SK-N-SH (cell line): Measurements from ENCODE around the gene COX10.

Experiments used
- CHD2 ChIP-seq: fragments of 150-350 bp; IDR thresholded peaks from 2 replicates; pipeline ENCODE4 v1.6.1; 2018; ENCODE audit warnings: low read length; ENCODE audit not compliant: partially characterized antibody
- FOSL2 ChIP-seq: IDR thresholded peaks from 2 replicates; pipeline ENCODE4 v1.4.0; 2012; ENCODE audit warnings: low read depth, mild to moderate bottlenecking, moderate library complexity, borderline replicate concordance
- MEF2A ChIP-seq: IDR thresholded peaks from 2 replicates; pipeline ENCODE4 v1.4.0; 2012; ENCODE audit warnings: low read depth, borderline replicate concordance
- RAD21 ChIP-seq: IDR thresholded peaks from 2 replicates; pipeline ENCODE4 v1.6.1; 2012; ENCODE audit warnings: mild to moderate bottlenecking, low read length
- RFX5 ChIP-seq: IDR thresholded peaks from 2 replicates; pipeline ENCODE4 v1.6.1; 2012; ENCODE audit warnings: mild to moderate bottlenecking, improper control_type of control experiment, low read length
- RXRA ChIP-seq: IDR thresholded peaks from 2 replicates; pipeline ENCODE4 v1.4.0; 2012; ENCODE audit warnings: low read depth, mild to moderate bottlenecking, borderline replicate concordance
- SIN3A ChIP-seq: IDR thresholded peaks from 2 replicates; pipeline ENCODE4 v1.6.1; 2012; ENCODE audit warnings: low read depth, mild to moderate bottlenecking, low read length, moderate library complexity, borderline replicate concordance
- SMC3 ChIP-seq: IDR thresholded peaks from 2 replicates; pipeline ENCODE4 v1.6.1; 2012; ENCODE audit warnings: low read depth, low read length, improper control_type of control experiment
- TEAD4 ChIP-seq: IDR thresholded peaks from 2 replicates; pipeline ENCODE4 v1.4.0; 2012; ENCODE audit warnings: mild to moderate bottlenecking, borderline replicate concordance; ENCODE audit not compliant: insufficient read depth
- YY1 ChIP-seq: IDR thresholded peaks from 2 replicates; pipeline ENCODE4 v1.4.0; 2012; ENCODE audit warnings: low read depth, mild to moderate bottlenecking
- TF ChIP-seq, protein P1 (sequence below): fragments of 200-600 bp; sonication (generic); IDR thresholded peaks from 2 replicates; pipeline ENCODE4 v1.6.1; 2017; ENCODE audit warnings: antibody characterized with exemption, mild to moderate bottlenecking, moderate library complexity
- TF ChIP-seq, protein P2 (sequence below): IDR thresholded peaks from 2 replicates; pipeline ENCODE4 v1.6.1; 2012; ENCODE audit warnings: mild to moderate bottlenecking, low read depth, low read length, moderate library complexity
- TF ChIP-seq, protein P3 (sequence below): IDR thresholded peaks from 2 replicates; pipeline ENCODE4 v1.4.0; 2012; ENCODE audit warnings: low read depth, borderline replicate concordance

DNA sequence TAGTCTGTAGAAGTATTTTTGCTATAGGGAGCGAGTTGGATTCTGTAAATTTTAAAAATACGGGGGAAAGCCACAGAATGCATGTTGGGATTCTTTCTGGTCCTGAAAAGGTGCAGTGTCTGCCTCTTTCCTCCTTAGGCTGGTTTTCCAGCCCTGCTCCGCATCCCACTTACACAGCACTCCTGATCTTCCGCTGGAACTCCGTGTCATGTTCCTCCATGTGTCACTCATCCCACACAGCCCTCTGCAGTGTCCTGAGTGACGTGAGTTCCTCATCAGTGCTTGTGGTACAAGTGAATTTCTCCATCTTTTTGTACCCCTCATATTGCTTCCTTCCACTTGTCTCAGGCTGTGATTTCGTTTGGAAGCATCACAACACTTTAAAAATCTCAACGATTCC, 34.5 kb downstream of the COX10 start:
- TF ChIP-seq, protein P1, sequence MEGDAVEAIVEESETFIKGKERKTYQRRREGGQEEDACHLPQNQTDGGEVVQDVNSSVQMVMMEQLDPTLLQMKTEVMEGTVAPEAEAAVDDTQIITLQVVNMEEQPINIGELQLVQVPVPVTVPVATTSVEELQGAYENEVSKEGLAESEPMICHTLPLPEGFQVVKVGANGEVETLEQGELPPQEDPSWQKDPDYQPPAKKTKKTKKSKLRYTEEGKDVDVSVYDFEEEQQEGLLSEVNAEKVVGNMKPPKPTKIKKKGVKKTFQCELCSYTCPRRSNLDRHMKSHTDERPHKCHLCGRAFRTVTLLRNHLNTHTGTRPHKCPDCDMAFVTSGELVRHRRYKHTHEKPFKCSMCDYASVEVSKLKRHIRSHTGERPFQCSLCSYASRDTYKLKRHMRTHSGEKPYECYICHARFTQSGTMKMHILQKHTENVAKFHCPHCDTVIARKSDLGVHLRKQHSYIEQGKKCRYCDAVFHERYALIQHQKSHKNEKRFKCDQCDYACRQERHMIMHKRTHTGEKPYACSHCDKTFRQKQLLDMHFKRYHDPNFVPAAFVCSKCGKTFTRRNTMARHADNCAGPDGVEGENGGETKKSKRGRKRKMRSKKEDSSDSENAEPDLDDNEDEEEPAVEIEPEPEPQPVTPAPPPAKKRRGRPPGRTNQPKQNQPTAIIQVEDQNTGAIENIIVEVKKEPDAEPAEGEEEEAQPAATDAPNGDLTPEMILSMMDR, result no peak
- TF ChIP-seq SMC3, result no peak
- no peak for TF ChIP-seq RXRA
- TF ChIP-seq, protein P2, sequence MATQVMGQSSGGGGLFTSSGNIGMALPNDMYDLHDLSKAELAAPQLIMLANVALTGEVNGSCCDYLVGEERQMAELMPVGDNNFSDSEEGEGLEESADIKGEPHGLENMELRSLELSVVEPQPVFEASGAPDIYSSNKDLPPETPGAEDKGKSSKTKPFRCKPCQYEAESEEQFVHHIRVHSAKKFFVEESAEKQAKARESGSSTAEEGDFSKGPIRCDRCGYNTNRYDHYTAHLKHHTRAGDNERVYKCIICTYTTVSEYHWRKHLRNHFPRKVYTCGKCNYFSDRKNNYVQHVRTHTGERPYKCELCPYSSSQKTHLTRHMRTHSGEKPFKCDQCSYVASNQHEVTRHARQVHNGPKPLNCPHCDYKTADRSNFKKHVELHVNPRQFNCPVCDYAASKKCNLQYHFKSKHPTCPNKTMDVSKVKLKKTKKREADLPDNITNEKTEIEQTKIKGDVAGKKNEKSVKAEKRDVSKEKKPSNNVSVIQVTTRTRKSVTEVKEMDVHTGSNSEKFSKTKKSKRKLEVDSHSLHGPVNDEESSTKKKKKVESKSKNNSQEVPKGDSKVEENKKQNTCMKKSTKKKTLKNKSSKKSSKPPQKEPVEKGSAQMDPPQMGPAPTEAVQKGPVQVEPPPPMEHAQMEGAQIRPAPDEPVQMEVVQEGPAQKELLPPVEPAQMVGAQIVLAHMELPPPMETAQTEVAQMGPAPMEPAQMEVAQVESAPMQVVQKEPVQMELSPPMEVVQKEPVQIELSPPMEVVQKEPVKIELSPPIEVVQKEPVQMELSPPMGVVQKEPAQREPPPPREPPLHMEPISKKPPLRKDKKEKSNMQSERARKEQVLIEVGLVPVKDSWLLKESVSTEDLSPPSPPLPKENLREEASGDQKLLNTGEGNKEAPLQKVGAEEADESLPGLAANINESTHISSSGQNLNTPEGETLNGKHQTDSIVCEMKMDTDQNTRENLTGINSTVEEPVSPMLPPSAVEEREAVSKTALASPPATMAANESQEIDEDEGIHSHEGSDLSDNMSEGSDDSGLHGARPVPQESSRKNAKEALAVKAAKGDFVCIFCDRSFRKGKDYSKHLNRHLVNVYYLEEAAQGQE, result no peak
- no peak for TF ChIP-seq RAD21
- TF ChIP-seq YY1, result no peak
- TF ChIP-seq, protein P3, sequence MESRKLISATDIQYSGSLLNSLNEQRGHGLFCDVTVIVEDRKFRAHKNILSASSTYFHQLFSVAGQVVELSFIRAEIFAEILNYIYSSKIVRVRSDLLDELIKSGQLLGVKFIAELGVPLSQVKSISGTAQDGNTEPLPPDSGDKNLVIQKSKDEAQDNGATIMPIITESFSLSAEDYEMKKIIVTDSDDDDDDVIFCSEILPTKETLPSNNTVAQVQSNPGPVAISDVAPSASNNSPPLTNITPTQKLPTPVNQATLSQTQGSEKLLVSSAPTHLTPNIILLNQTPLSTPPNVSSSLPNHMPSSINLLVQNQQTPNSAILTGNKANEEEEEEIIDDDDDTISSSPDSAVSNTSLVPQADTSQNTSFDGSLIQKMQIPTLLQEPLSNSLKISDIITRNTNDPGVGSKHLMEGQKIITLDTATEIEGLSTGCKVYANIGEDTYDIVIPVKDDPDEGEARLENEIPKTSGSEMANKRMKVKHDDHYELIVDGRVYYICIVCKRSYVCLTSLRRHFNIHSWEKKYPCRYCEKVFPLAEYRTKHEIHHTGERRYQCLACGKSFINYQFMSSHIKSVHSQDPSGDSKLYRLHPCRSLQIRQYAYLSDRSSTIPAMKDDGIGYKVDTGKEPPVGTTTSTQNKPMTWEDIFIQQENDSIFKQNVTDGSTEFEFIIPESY, result no peak
- TF ChIP-seq RFX5, result no peak
- TF ChIP-seq CHD2, result no peak
- no peak for TF ChIP-seq TEAD4
- no peak for TF ChIP-seq FOSL2
- no peak for TF ChIP-seq SIN3A
- no peak for TF ChIP-seq MEF2A
